ENCODE data around the gene GPX8.

Gene GPX8, protein sequence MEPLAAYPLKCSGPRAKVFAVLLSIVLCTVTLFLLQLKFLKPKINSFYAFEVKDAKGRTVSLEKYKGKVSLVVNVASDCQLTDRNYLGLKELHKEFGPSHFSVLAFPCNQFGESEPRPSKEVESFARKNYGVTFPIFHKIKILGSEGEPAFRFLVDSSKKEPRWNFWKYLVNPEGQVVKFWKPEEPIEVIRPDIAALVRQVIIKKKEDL

DNA sequence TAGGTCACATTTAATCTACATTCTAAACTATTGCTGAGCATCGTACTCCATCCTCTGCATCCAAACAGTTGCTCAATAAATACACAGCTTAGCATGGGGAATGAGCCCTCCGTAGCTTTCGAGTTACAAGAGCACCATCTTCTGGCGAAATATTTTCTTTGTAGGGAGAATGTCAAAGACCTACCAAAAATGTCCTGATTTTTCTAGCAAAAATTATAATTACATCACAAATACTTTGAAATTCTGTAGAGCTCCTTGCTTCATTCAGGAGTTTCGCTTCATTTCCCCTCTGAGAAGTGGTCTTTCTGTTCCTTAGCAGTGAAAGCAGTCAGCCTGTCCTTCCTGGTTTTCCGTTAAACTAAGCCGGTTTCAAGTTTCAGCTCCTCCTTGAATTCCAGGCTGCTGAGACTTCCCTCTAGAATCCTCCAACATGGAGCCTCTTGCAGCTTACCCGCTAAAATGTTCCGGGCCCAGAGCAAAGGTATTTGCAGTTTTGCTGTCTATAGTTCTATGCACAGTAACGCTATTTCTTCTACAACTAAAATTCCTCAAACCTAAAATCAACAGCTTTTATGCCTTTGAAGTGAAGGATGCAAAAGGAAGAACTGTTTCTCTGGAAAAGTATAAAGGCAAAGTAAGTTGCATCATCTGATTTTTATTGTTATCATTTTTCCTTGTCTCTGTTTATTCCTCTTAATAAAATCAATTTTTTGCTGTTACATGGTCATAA, at the start of gene GPX8:
GPX8 (plus strand) TSS at position 409 of the 730 bp plus-strand sequence; CDS start at position 431, 22 bp downstream.
- Histone ChIP-seq H3K27ac (peak within 1 kb of the TSS; percentile 58), H3K4me3 (ENCODE audit: low read depth, low read length) (peak within 1 kb of the TSS; percentile 54), H3K9me3 (ENCODE audit: severe bottlenecking) (no peaks in the 10 kb centered on the region), H3K36me3 (no peaks in the 10 kb centered on the region), H3K27me3 (ENCODE audit: insufficient read depth, low read depth, severe bottlenecking) (no peaks in the 10 kb centered on the region)
- TF ChIP-seq, protein P1, sequence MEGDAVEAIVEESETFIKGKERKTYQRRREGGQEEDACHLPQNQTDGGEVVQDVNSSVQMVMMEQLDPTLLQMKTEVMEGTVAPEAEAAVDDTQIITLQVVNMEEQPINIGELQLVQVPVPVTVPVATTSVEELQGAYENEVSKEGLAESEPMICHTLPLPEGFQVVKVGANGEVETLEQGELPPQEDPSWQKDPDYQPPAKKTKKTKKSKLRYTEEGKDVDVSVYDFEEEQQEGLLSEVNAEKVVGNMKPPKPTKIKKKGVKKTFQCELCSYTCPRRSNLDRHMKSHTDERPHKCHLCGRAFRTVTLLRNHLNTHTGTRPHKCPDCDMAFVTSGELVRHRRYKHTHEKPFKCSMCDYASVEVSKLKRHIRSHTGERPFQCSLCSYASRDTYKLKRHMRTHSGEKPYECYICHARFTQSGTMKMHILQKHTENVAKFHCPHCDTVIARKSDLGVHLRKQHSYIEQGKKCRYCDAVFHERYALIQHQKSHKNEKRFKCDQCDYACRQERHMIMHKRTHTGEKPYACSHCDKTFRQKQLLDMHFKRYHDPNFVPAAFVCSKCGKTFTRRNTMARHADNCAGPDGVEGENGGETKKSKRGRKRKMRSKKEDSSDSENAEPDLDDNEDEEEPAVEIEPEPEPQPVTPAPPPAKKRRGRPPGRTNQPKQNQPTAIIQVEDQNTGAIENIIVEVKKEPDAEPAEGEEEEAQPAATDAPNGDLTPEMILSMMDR (IDR thresholded peaks at IDR 0.05; ENCODE audit: low read depth, low read length) = 0 out of 2 replicates have a peak, but pooled peaks have one; percentile 20
- peak; percentile 49 for DNase-seq

DNA sequence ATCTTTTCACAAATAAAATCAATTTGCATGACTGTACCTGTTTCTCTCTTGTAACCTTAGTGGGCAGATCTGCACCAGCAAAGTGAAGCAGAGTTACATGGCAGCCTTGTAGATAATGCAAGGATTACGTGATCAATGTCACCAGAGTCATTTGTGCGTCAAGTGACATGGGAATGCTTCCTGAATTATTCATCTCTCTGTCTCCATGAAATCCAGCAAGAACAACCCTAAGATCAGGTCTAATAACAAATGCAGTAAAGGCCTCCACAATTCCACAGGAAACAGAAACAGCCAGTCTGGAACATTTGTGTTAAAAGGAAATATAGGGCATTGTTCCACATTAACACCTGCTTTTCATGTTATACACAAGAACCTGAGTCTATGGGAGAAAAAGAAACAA, 49.8 kb upstream of the GPX8 start:
- Histone ChIP-seq H3K27me3 (ENCODE audit: insufficient read depth, low read depth, severe bottlenecking) (peaks cover 55% of the 10 kb centered on the region), H3K27ac (no peak overlapping the region), H3K9me3 (ENCODE audit: severe bottlenecking) (no peaks in the 10 kb centered on the region), H3K4me3 (ENCODE audit: low read depth, low read length) (no peak overlapping the region), H3K36me3 (no peaks in the 10 kb centered on the region)
- DNase-seq = no peak
- TF ChIP-seq, protein P1 (IDR thresholded peaks at IDR 0.05; ENCODE audit: low read depth, low read length) = no peak

DNA sequence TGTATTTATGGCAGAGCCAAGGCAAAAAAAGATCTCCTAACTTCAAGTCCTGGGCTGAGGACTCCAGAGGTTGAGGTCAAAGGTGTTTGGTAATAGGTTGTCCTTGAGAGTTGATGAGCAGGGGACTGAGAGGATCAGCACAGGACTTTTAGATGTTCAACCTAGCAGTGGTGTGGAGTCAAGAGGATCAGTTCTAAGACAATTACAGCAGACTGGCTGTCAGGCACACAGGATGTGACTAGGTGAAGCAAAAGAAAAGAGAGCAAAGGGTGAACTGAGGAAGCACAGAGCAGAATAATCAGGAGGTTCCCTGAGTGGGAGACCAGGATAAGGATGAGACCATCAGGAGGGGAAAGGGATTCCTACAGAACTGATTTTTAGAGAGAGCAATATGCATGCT, 46.6 kb upstream of the GPX8 start:
- H3K4me3 ChIP-seq (ENCODE audit: low read depth, low read length) = no peak overlapping the region
- H3K36me3 ChIP-seq = no peaks in the 10 kb centered on the region
- DNase-seq = no peak
- H3K27me3 ChIP-seq (ENCODE audit: insufficient read depth, low read depth, severe bottlenecking) = peaks cover 72% of the 10 kb centered on the region
- H3K27ac ChIP-seq = no peak overlapping the region
- TF ChIP-seq, protein P1 (IDR thresholded peaks at IDR 0.05; ENCODE audit: low read depth, low read length) = no peak
- no peaks in the 10 kb centered on the region for H3K9me3 ChIP-seq (ENCODE audit: severe bottlenecking)

DNA sequence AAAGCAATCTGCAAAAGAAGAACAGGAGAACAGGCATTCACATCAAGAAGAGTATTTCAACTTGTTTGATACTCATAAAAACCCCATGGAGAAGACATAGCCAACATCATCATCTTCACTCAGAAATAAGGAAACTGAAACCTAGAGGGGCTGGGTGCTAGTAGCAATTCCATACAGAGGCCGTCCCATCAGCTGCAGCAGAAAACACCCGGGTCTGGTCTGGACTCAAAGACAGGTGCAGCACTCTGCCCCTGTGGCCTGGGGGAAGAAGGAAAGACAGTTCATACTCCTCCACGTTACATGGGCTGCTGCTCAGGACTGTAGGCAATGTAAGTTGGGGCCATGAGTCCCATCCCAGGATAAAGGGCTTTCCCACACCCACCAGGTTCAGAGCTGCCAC, 45.9 kb upstream of the GPX8 start:
- H3K36me3 ChIP-seq = no peaks in the 10 kb centered on the region
- TF ChIP-seq, protein P1 (IDR thresholded peaks at IDR 0.05; ENCODE audit: low read depth, low read length) = no peak
- H3K27me3 ChIP-seq (ENCODE audit: insufficient read depth, low read depth, severe bottlenecking) = peaks cover 72% of the 10 kb centered on the region
- no peaks in the 10 kb centered on the region for H3K9me3 ChIP-seq (ENCODE audit: severe bottlenecking)
- H3K27ac ChIP-seq = no peak overlapping the region
- H3K4me3 ChIP-seq (ENCODE audit: low read depth, low read length) = no peak overlapping the region
- DNase-seq = no peak

DNA sequence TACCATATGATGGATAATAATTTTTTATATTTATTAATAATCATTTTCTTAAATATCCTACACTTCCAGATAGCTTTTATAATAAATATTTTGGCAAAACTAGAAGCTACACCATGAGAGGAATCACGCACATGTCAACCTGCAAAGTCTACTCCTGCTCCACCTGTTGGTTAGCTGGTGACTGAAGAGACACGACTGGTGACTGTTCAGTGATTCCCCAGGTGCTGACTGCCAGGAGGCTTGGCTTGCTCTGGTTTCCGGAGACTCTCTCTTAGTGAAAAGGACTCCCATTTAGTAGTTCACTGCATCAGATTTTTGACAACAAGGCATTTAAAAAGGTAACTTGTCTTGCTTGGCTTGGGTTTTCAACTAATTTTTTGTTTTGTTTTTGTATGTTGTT, 36.6 kb upstream of the GPX8 start:
- TF ChIP-seq, protein P1 (IDR thresholded peaks at IDR 0.05; ENCODE audit: low read depth, low read length) = no peak
- Histone ChIP-seq H3K27ac (no peak overlapping the region), H3K27me3 (ENCODE audit: insufficient read depth, low read depth, severe bottlenecking) (peaks cover 41% of the 10 kb centered on the region), H3K4me3 (ENCODE audit: low read depth, low read length) (no peak overlapping the region), H3K9me3 (ENCODE audit: severe bottlenecking) (no peaks in the 10 kb centered on the region), H3K36me3 (no peaks in the 10 kb centered on the region)
- DNase-seq = no peak
